HepG2 (cell line): ENCODE data around the gene CNTNAP1.

Experiments
- GTF2F1 ChIP-seq: fragments of 150-350 bp; IDR thresholded peaks from 2 replicates; pipeline ENCODE4 v1.6.1; 2014; ENCODE audit warnings: low read length
- JUND ChIP-seq: sonication (generic); formaldehyde crosslinking; IDR thresholded peaks from 2 replicates; pipeline ENCODE4 v1.8.0; 2022; ENCODE audit warnings: mild to moderate bottlenecking, missing genetic modification reagents
- MXI1 ChIP-seq: IDR thresholded peaks from 3 replicates; pipeline ENCODE4 v1.6.1; 2012; ENCODE audit warnings: low read depth, low read length, inconsistent platforms, borderline replicate concordance
- NR1H2 ChIP-seq: sonication (generic); formaldehyde crosslinking; IDR thresholded peaks from 2 replicates; pipeline ENCODE4 v1.8.1; 2022; ENCODE audit warnings: low read depth, missing genetic modification reagents, borderline replicate concordance
- POLR2A ChIP-seq, 2 experiments: IDR thresholded peaks; 2 replicates each; pipeline ENCODE4 v1.6.1; 2011; ENCODE audit warnings: low read depth in 2 of 2, low read length in 2 of 2, mild to moderate bottlenecking in 1 of 2, moderate library complexity in 1 of 2; ENCODE audit not compliant: insufficient read depth in 1 of 2
- POLR2AphosphoS5 ChIP-seq: IDR thresholded peaks from 2 replicates; pipeline ENCODE4 v1.6.1; 2012; ENCODE audit warnings: low read depth, low read length
- SMAD3 ChIP-seq: sonication (generic); formaldehyde crosslinking; IDR thresholded peaks from 2 replicates; pipeline ENCODE4 v1.4.0; 2020; ENCODE audit warnings: missing genetic modification reagents
- ZFP36 ChIP-seq: fragments of 150-350 bp; IDR thresholded peaks from 2 replicates; pipeline ENCODE4 v1.6.1; 2018; ENCODE audit warnings: borderline replicate concordance, low read length, low read depth; ENCODE audit not compliant: partially characterized antibody
- ZNF20 ChIP-seq: sonication (generic); formaldehyde crosslinking; IDR thresholded peaks from 2 replicates; pipeline ENCODE4 v1.4.0; 2020; ENCODE audit warnings: mild to moderate bottlenecking, moderate library complexity, missing genetic modification reagents
- TF ChIP-seq, protein P1 (sequence below): sonication (generic); formaldehyde crosslinking; IDR thresholded peaks from 2 replicates; pipeline ENCODE4 v1.5.0; 2020; ENCODE audit warnings: missing genetic modification reagents
- TF ChIP-seq, protein P2 (sequence below): sonication (generic); formaldehyde crosslinking; IDR thresholded peaks from 2 replicates; pipeline ENCODE4 v1.9.0; 2021; ENCODE audit warnings: missing genetic modification reagents, borderline replicate concordance
- TF ChIP-seq, protein P3 (sequence below): sonication (generic); formaldehyde crosslinking; IDR thresholded peaks from 2 replicates; pipeline ENCODE4 v1.5.0; 2020; ENCODE audit warnings: mild to moderate bottlenecking, missing genetic modification reagents, moderate library complexity
- TF ChIP-seq, protein P4 (sequence below): sonication (generic); formaldehyde crosslinking; IDR thresholded peaks from 2 replicates; pipeline ENCODE4 v1.5.0; 2020; ENCODE audit warnings: missing genetic modification reagents, mild to moderate bottlenecking, borderline replicate concordance

DNA sequence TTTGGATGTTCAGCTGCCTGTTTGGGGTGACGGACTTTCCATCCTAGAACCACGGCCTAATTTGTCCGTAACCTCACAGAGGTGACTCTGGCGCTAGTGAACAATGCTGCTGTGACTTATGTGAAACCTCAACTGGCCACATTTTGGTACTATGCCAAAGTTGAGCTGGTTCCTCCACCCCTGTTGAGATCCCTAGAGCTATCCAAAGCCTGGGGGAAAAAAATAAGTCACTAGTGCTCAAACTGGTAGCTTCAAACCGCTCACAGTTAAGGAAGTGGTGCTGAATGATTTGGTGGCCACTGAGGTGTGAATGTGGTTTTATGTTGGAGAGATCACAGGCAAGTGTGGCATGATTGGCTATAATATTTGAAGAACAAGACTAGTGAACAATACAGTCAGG, 34.6 kb upstream of the CNTNAP1 start:
- TF ChIP-seq SMAD3 (CRISPR knock-in tag) (no peak), ZFP36 (no peak), ZNF20 (CRISPR knock-in tag) (no peak), POLR2AphosphoS5 (no peak), MXI1 (no peak), JUND (CRISPR knock-in tag) (no peak), POLR2A (IDR thresholded peaks at IDR 0.05; ENCODE audit: insufficient read depth in 1 of 2, low read depth in 2 of 2, low read length in 2 of 2) (no peak), NR1H2 (no peak), GTF2F1 (no peak)
- TF ChIP-seq, protein P1, sequence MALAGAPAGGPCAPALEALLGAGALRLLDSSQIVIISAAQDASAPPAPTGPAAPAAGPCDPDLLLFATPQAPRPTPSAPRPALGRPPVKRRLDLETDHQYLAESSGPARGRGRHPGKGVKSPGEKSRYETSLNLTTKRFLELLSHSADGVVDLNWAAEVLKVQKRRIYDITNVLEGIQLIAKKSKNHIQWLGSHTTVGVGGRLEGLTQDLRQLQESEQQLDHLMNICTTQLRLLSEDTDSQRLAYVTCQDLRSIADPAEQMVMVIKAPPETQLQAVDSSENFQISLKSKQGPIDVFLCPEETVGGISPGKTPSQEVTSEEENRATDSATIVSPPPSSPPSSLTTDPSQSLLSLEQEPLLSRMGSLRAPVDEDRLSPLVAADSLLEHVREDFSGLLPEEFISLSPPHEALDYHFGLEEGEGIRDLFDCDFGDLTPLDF (CRISPR knock-in tag), result no peak
- TF ChIP-seq, protein P2, sequence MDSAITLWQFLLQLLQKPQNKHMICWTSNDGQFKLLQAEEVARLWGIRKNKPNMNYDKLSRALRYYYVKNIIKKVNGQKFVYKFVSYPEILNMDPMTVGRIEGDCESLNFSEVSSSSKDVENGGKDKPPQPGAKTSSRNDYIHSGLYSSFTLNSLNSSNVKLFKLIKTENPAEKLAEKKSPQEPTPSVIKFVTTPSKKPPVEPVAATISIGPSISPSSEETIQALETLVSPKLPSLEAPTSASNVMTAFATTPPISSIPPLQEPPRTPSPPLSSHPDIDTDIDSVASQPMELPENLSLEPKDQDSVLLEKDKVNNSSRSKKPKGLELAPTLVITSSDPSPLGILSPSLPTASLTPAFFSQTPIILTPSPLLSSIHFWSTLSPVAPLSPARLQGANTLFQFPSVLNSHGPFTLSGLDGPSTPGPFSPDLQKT (CRISPR knock-in tag), result no peak
- TF ChIP-seq, protein P3, sequence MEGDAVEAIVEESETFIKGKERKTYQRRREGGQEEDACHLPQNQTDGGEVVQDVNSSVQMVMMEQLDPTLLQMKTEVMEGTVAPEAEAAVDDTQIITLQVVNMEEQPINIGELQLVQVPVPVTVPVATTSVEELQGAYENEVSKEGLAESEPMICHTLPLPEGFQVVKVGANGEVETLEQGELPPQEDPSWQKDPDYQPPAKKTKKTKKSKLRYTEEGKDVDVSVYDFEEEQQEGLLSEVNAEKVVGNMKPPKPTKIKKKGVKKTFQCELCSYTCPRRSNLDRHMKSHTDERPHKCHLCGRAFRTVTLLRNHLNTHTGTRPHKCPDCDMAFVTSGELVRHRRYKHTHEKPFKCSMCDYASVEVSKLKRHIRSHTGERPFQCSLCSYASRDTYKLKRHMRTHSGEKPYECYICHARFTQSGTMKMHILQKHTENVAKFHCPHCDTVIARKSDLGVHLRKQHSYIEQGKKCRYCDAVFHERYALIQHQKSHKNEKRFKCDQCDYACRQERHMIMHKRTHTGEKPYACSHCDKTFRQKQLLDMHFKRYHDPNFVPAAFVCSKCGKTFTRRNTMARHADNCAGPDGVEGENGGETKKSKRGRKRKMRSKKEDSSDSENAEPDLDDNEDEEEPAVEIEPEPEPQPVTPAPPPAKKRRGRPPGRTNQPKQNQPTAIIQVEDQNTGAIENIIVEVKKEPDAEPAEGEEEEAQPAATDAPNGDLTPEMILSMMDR (CRISPR knock-in tag), result no peak
- TF ChIP-seq, protein P4, sequence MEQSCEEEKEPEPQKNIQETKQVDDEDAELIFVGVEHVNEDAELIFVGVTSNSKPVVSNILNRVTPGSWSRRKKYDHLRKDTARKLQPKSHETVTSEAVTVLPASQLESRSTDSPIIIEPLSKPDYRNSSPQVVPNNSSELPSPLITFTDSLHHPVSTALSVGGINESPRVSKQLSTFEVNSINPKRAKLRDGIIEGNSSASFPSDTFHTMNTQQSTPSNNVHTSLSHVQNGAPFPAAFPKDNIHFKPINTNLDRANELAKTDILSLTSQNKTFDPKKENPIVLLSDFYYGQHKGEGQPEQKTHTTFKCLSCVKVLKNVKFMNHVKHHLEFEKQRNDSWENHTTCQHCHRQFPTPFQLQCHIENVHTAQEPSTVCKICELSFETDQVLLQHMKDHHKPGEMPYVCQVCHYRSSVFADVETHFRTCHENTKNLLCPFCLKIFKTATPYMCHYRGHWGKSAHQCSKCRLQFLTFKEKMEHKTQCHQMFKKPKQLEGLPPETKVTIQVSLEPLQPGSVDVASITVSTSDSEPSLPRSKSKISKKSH (CRISPR knock-in tag), result no peak
